Esophagus squamous epithelium (tissue), 5 donors: ENCODE data around the gene MYPN. TPM values are rescaled to one million over a fixed set of nuclear protein-coding genes. Genes with fewer than 3 reads are reported as not detected.

Experiments
- DNase-seq: peaks from one replicate; lab custom pipeline; 2025; lab: John Stamatoyannopoulos, UW
- H3K27ac ChIP-seq, 4 donors: fragments of 200-600 bp; sonication (generic); one replicate each; pipeline ENCODE4 v1.5.1; 2016 to 2019; ENCODE audit warnings: mild to moderate bottlenecking in 1 of 4
- H3K27me3 ChIP-seq, 4 donors: fragments of 200-600 bp; sonication (generic); 1 replicate in 3 of 4; 2 replicates in 1 of 4; pipeline versions ENCODE4 v1.5.1 to v1.6.0; 2017 to 2021; ENCODE audit warnings: antibody characterized with exemption in 1 of 4
- H3K36me3 ChIP-seq, 3 donors: fragments of 200-600 bp; sonication (generic); one replicate each; pipeline ENCODE4 v1.5.1; 2016 to 2019
- H3K4me1 ChIP-seq, 3 donors: fragments of 200-600 bp; sonication (generic); one replicate each; pipeline ENCODE4 v1.5.1; 2017 to 2019
- H3K4me3 ChIP-seq, 4 donors: fragments of 200-600 bp; sonication (generic); 1 replicate in 3 of 4; 2 replicates in 1 of 4; pipeline ENCODE4 v1.5.1; 2016 to 2019; ENCODE audit warnings: mild to moderate bottlenecking in 2 of 4, moderate library complexity in 1 of 4
- H3K9me3 ChIP-seq, 3 donors: fragments of 200-600 bp; sonication (generic); one replicate each; pipeline ENCODE4 v1.5.1; 2016 to 2019
- CTCF ChIP-seq, 6 experiments: fragments of 450-650 bp in 4 of 6; fragments of 200-600 bp in 2 of 6; sonication (generic) in 2 of 6; IDR thresholded peaks; one replicate each; pipeline ENCODE4 v1.5.1; 2016 to 2019; ENCODE audit warnings: antibody characterized with exemption in 6 of 6, mild to moderate bottlenecking in 4 of 6, moderate library complexity in 4 of 6
- POLR2A ChIP-seq, 4 donors: fragments of 450-650 bp; IDR thresholded peaks; one replicate each; pipeline ENCODE4 v1.6.1; 2017; ENCODE audit warnings: antibody characterized with exemption in 4 of 4, mild to moderate bottlenecking in 4 of 4, moderate library complexity in 3 of 4
- WGBS, 2 donors: methylation state at CpG; one replicate each; pipeline ENCODE4 v1.1.5; 2018; 5-methylcytosine and 5-hydroxymethylcytosine counted together
- intact Hi-C: fragments of 100-400 bp; cut with DNase I; formaldehyde crosslinking; loops from one replicate; pipeline ENCODE4 v1.15.0; 2022
- total RNA-seq, 4 donors: library from RNA; depleted of rRNA; stranded (reverse); fragments of >200 nt; gene quantifications; one replicate each; pipeline ENCODE4 v1.1.0, GENCODE V29; 2016
- donor health status: DM: yes; HTN: yes; CAD: no.

Gene MYPN
- total RNA-seq, 4 donors from 2014 or later: not detected

- H3K4me3 ChIP-seq: no peak overlapping the region
- no peaks in the 10 kb centered on the region for H3K4me1 ChIP-seq
- DNase-seq: no peak
- WGBS, 2 donors: 38 to 43% methylated on average over 3 of the region's 3 CpGs
- intact Hi-C loops: no loop called here
- H3K9me3 ChIP-seq: no peaks in the 10 kb centered on the region
- no peak overlapping the region for H3K27ac ChIP-seq
- no peaks in the 10 kb centered on the region for H3K36me3 ChIP-seq
- TF ChIP-seq POLR2A (IDR thresholded peaks at IDR 0.05) (no peak), CTCF (IDR thresholded peaks at IDR 0.05) (no peak)
- H3K27me3 ChIP-seq: peaks cover 0 to 31% (median 0%) of the 10 kb centered on the region in 4 donors
These were observed 87.4 kb downstream of the MYPN start for GRCh38 chr10:68196701-68197100.

GRCh38 chr10:68202960-68203353 is 93.7 kb downstream of the MYPN start:
- no peaks in the 10 kb centered on the region for H3K36me3 ChIP-seq
- WGBS, 2 donors: 11 to 36% methylated on average over 3 to 5 of the region's 5 CpGs
- H3K27me3 ChIP-seq: peaks cover 0 to 36% (median 0%) of the 10 kb centered on the region in 4 donors
- H3K27ac ChIP-seq: no peak overlapping the region
- no peak for DNase-seq
- no peak overlapping the region for H3K4me3 ChIP-seq
- no peaks in the 10 kb centered on the region for H3K4me1 ChIP-seq
- TF ChIP-seq CTCF (IDR thresholded peaks at IDR 0.05): no peak
- no peak for TF ChIP-seq POLR2A (IDR thresholded peaks at IDR 0.05)
- intact Hi-C loops: no loop called here
- H3K9me3 ChIP-seq: no peaks in the 10 kb centered on the region

GRCh38 chr10:68208424-68209042 is 99.2 kb downstream of the MYPN start:
- TF ChIP-seq CTCF (IDR thresholded peaks at IDR 0.05) (peak in 3 of 6 experiments; percentile 29 to 49 (median 31)), POLR2A (IDR thresholded peaks at IDR 0.05) (no peak)
- Histone ChIP-seq H3K27me3 (no peaks in the 10 kb centered on the region), H3K9me3 (no peaks in the 10 kb centered on the region), H3K36me3 (no peaks in the 10 kb centered on the region), H3K4me1 (no peaks in the 10 kb centered on the region), H3K27ac (no peak overlapping the region), H3K4me3 (no peak overlapping the region)
- intact Hi-C loops: no loop called here
- no peak for DNase-seq
- WGBS, 2 donors: 55 to 60% methylated on average over 5 to 8 of the region's 10 CpGs

GRCh38 chr10:68211669-68212068 is 102.4 kb downstream of the MYPN start:
- H3K4me1 ChIP-seq: no peaks in the 10 kb centered on the region
- no peak for TF ChIP-seq CTCF (IDR thresholded peaks at IDR 0.05)
- no peak for TF ChIP-seq POLR2A (IDR thresholded peaks at IDR 0.05)
- H3K27me3 ChIP-seq: no peaks in the 10 kb centered on the region
- no peak overlapping the region for H3K27ac ChIP-seq
- no peaks in the 10 kb centered on the region for H3K9me3 ChIP-seq
- DNase-seq: no peak
- no peak overlapping the region for H3K4me3 ChIP-seq
- no peaks in the 10 kb centered on the region for H3K36me3 ChIP-seq
- WGBS, 2 donors: 55 to 85% methylated on average over 1 of the region's 1 CpG
- intact Hi-C loops: loop anchor here (5.0 kb wide), 1 partner anchor 91 kb away; no protein-coding TSS in a partner anchor

GRCh38 chr10:68212721-68213352 is 103.5 kb downstream of the MYPN start:
- intact Hi-C loops: loop anchor here (5.0 kb wide), 1 partner anchor 89 kb away; no protein-coding TSS in a partner anchor

More at GRCh38 chr10:68212721-68213352, 103.5 kb downstream of the MYPN start:
- no peak overlapping the region for H3K27ac ChIP-seq
- TF ChIP-seq POLR2A (IDR thresholded peaks at IDR 0.05) (no peak), CTCF (IDR thresholded peaks at IDR 0.05) (peak; percentile 28 to 67 (median 50))
- no peaks in the 10 kb centered on the region for H3K27me3 ChIP-seq
- no peaks in the 10 kb centered on the region for H3K9me3 ChIP-seq
- H3K36me3 ChIP-seq: no peaks in the 10 kb centered on the region
- WGBS, 2 donors: 43 to 53% methylated on average over 7 to 8 of the region's 8 CpGs
- DNase-seq: no peak
- no peak overlapping the region for H3K4me3 ChIP-seq
- no peaks in the 10 kb centered on the region for H3K4me1 ChIP-seq
